Measurements from ENCODE around the gene FILIP1. TPM values are rescaled to one million over a fixed set of nuclear protein-coding genes. Genes with fewer than 3 reads are reported as not detected.

The FILIP1 gene
- total RNA-seq, 1 donor from 2014 or later = not detected

GRCh38 chr6:75488033-75488432 is 5.6 kb downstream of the FILIP1 start:
- peaks cover 53% of the 10 kb centered on the region for H3K27me3 Mint-ChIP-seq (ENCODE audit: insufficient read depth)

DNA sequence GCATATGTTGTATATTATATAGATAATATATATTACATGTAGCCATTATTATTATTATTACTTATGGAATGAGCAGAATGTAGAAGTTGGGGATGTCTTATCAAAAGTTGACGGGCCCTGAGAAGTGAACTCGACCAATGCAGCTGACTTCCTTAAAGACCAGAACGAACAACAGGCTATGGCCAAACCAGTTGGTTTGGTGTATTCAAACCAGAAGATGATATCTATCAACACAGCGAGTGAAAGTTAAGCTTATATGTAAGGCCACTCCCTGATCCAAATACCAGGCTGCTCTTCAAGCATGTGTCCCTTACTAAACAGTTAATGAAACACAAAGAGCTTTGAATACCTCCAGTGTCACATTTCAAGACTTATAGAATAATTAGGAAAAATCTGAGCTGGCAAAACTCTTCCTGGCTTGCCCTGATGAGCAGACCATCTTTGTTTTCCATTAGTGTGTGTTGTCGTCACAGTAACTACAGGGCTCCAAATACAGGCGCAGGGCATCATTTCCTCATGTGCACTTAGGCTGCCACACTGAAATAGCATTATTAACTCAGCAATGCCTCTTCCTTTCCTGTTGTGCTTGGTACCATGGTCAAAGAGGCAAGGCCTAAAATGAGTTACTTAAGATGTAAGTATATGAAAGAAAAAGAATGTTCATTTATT is 6.6 kb downstream of the FILIP1 start:
- Mint-ChIP-seq H3K27me3 (ENCODE audit: insufficient read depth) (peaks cover 47% of the 10 kb centered on the region), H3K4me3 (no peak overlapping the region), H3K4me1 (ENCODE audit: low read depth) (no peaks in the 10 kb centered on the region), H3K36me3 (ENCODE audit: low read depth) (no peaks in the 10 kb centered on the region), H3K9me3 (no peaks in the 10 kb centered on the region), H3K27ac (no peak overlapping the region)
- no peak for DNase-seq (ENCODE audit: low spot score)
- intact Hi-C loops (cut with micrococcal nuclease) = no loop called here

More at GRCh38 chr6:75488033-75488432, 5.6 kb downstream of the FILIP1 start:
- intact Hi-C loops (cut with micrococcal nuclease) = no loop called here
- Mint-ChIP-seq H3K4me1 (ENCODE audit: low read depth) (peaks cover 6% of the 10 kb centered on the region), H3K27ac (no peak overlapping the region), H3K4me3 (no peak overlapping the region), H3K9me3 (no peaks in the 10 kb centered on the region), H3K36me3 (ENCODE audit: low read depth) (no peaks in the 10 kb centered on the region)
- DNase-seq (ENCODE audit: low spot score) = no peak

GRCh38 chr6:75484535-75484934 is 9.1 kb downstream of the FILIP1 start:
- no peak overlapping the region for H3K27ac Mint-ChIP-seq
- no peaks in the 10 kb centered on the region for H3K9me3 Mint-ChIP-seq
- no peaks in the 10 kb centered on the region for H3K36me3 Mint-ChIP-seq (ENCODE audit: low read depth)
- no peak overlapping the region for H3K4me3 Mint-ChIP-seq
- peaks cover 35% of the 10 kb centered on the region for H3K27me3 Mint-ChIP-seq (ENCODE audit: insufficient read depth)
- intact Hi-C loops (cut with micrococcal nuclease) = no loop called here
- no peaks in the 10 kb centered on the region for H3K4me1 Mint-ChIP-seq (ENCODE audit: low read depth)
- no peak for DNase-seq (ENCODE audit: low spot score)

GRCh38 chr6:75483136-75483952 is 10.3 kb downstream of the FILIP1 start:
- no peaks in the 10 kb centered on the region for H3K36me3 Mint-ChIP-seq (ENCODE audit: low read depth)
- peaks cover 26% of the 10 kb centered on the region for H3K27me3 Mint-ChIP-seq (ENCODE audit: insufficient read depth)
- no peak for DNase-seq (ENCODE audit: low spot score)
- H3K27ac Mint-ChIP-seq = no peak overlapping the region
- intact Hi-C loops (cut with micrococcal nuclease) = no loop called here
- H3K4me3 Mint-ChIP-seq = no peak overlapping the region
- no peaks in the 10 kb centered on the region for H3K9me3 Mint-ChIP-seq
- no peaks in the 10 kb centered on the region for H3K4me1 Mint-ChIP-seq (ENCODE audit: low read depth)

DNA sequence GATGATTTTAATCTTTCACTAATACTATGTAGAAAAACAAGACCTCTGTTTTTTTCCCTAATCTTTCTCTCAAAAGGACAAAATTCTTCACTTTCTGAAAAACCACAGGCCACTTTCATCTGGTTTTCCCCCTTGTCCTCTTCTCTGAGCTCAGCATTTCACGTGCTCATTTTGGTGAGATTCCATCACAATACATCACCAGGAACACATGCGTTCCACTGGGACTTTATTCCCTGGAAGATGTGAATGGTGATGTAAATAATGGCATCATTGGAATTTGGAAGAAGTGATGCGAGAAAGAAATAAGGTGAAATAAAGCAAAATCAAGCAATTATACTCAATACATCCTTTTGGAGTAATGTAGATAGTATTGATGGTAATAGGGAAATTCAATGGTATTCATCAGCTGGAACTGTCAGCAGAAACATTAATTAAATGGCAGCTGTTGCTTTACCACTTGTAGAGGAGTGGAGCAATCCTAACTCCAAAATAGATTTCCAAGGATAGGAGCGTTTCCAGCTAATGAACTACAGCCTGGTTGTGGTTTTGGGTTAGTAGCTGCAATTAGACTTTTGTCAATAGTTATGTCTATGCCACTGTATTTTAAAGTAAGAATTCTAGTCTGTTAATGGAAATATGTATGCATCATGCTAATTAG is 11.5 kb downstream of the FILIP1 start:
- Mint-ChIP-seq H3K27me3 (ENCODE audit: insufficient read depth) (peaks cover 18% of the 10 kb centered on the region), H3K9me3 (no peaks in the 10 kb centered on the region), H3K36me3 (ENCODE audit: low read depth) (no peaks in the 10 kb centered on the region), H3K27ac (no peak overlapping the region), H3K4me1 (ENCODE audit: low read depth) (no peaks in the 10 kb centered on the region), H3K4me3 (no peak overlapping the region)
- intact Hi-C loops (cut with micrococcal nuclease) = no loop called here
- no peak for DNase-seq (ENCODE audit: low spot score)

DNA sequence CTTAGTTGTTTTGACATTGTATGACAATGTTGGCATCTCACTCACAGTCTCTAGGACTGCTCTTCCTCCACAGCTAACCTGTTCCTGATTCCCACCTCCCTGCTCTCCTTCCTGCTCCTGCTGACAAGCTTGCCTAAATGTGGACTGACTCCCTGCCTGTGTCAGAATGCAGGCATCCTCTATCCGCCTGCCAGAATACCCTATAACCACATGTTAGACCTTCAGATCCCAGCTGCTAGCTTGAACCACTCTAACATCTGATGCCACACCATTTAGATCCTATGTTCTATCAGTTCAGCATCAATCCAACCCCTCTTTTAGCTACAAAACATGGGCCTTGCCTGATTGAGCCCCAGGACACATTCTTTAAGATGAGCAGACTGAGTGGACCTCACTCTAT is 12.2 kb downstream of the FILIP1 start:
- no peak overlapping the region for H3K4me3 Mint-ChIP-seq
- DNase-seq (ENCODE audit: low spot score) = no peak
- no peak overlapping the region for H3K27ac Mint-ChIP-seq
- H3K36me3 Mint-ChIP-seq (ENCODE audit: low read depth) = no peaks in the 10 kb centered on the region
- H3K4me1 Mint-ChIP-seq (ENCODE audit: low read depth) = no peaks in the 10 kb centered on the region
- intact Hi-C loops (cut with micrococcal nuclease) = no loop called here
- H3K27me3 Mint-ChIP-seq (ENCODE audit: insufficient read depth) = peaks cover 25% of the 10 kb centered on the region
- no peaks in the 10 kb centered on the region for H3K9me3 Mint-ChIP-seq

GRCh38 chr6:75480425-75480824 is 13.2 kb downstream of the FILIP1 start:
- no peaks in the 10 kb centered on the region for H3K9me3 Mint-ChIP-seq
- peaks cover 23% of the 10 kb centered on the region for H3K27me3 Mint-ChIP-seq (ENCODE audit: insufficient read depth)
- no peak overlapping the region for H3K4me3 Mint-ChIP-seq
- intact Hi-C loops (cut with micrococcal nuclease) = no loop called here
- H3K4me1 Mint-ChIP-seq (ENCODE audit: low read depth) = no peaks in the 10 kb centered on the region
- H3K36me3 Mint-ChIP-seq (ENCODE audit: low read depth) = no peaks in the 10 kb centered on the region
- DNase-seq (ENCODE audit: low spot score) = no peak
- H3K27ac Mint-ChIP-seq = no peak overlapping the region

GRCh38 chr6:75479712-75480111 is 13.9 kb downstream of the FILIP1 start:
- Mint-ChIP-seq H3K36me3 (ENCODE audit: low read depth) (no peaks in the 10 kb centered on the region), H3K4me3 (no peak overlapping the region), H3K4me1 (ENCODE audit: low read depth) (no peaks in the 10 kb centered on the region), H3K27ac (no peak overlapping the region), H3K27me3 (ENCODE audit: insufficient read depth) (peaks cover 25% of the 10 kb centered on the region), H3K9me3 (no peaks in the 10 kb centered on the region)
- no peak for DNase-seq (ENCODE audit: low spot score)
- intact Hi-C loops (cut with micrococcal nuclease) = no loop called here

DNA sequence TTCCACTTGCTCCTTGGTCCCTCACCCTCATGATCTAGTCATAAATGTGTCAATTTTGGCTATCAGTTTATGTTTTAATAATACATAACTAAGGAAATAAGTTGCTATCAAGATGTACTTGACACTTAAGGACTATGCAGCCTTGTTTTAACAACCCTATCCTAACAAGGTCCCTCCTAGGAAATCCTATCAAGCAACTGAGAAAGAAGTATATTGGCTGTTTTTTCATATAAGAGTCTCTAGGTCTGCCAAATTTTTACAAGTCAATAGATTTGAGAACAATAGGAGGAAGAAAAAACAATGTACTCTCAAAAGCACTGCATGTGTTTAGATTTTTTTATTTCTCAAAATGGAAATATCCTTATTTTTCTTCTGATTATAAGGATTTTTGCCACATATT is 14.7 kb downstream of the FILIP1 start:
- Mint-ChIP-seq H3K4me1 (ENCODE audit: low read depth) (no peaks in the 10 kb centered on the region), H3K4me3 (no peak overlapping the region), H3K27me3 (ENCODE audit: insufficient read depth) (peaks cover 27% of the 10 kb centered on the region), H3K9me3 (no peaks in the 10 kb centered on the region), H3K27ac (no peak overlapping the region), H3K36me3 (ENCODE audit: low read depth) (no peaks in the 10 kb centered on the region)
- no peak for DNase-seq (ENCODE audit: low spot score)
- intact Hi-C loops (cut with micrococcal nuclease) = no loop called here

DNA sequence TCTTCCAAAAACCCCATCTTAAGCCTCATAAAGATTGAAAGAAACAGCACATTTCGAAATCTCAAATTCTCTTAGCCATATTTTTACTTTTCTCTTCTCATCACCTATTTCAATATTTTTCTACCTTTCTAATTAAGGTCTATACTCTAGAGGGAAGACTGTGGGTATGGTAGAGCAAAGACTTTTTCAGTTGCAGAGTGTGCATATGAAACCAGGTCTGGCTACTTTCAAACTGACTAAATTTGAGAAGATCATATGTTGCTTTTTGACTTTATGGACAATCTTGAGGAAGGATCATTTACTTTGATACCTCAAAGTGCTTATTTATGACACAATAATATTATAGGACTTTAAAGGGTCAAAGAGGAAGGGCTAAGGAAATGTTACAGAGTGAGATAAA is 20.7 kb downstream of the FILIP1 start:
- Mint-ChIP-seq H3K27me3 (ENCODE audit: insufficient read depth) (peaks cover 21% of the 10 kb centered on the region), H3K4me1 (ENCODE audit: low read depth) (no peaks in the 10 kb centered on the region), H3K36me3 (ENCODE audit: low read depth) (no peaks in the 10 kb centered on the region), H3K27ac (no peak overlapping the region), H3K4me3 (no peak overlapping the region), H3K9me3 (no peaks in the 10 kb centered on the region)
- no peak for DNase-seq (ENCODE audit: low spot score)
- intact Hi-C loops (cut with micrococcal nuclease) = no loop called here

- Mint-ChIP-seq H3K27me3 (ENCODE audit: insufficient read depth) (peaks cover 14% of the 10 kb centered on the region), H3K9me3 (no peaks in the 10 kb centered on the region), H3K4me1 (ENCODE audit: low read depth) (no peaks in the 10 kb centered on the region), H3K27ac (no peak overlapping the region), H3K4me3 (no peak overlapping the region), H3K36me3 (ENCODE audit: low read depth) (no peaks in the 10 kb centered on the region)
- no peak for DNase-seq (ENCODE audit: low spot score)
- intact Hi-C loops (cut with micrococcal nuclease) = no loop called here
Measured at GRCh38 chr6:75467966-75468365, 25.6 kb downstream of the FILIP1 start.

GRCh38 chr6:75467284-75467683 is 26.3 kb downstream of the FILIP1 start:
- H3K4me3 Mint-ChIP-seq = no peak overlapping the region
- H3K27me3 Mint-ChIP-seq (ENCODE audit: insufficient read depth) = peaks cover 14% of the 10 kb centered on the region
- no peaks in the 10 kb centered on the region for H3K4me1 Mint-ChIP-seq (ENCODE audit: low read depth)
- no peaks in the 10 kb centered on the region for H3K36me3 Mint-ChIP-seq (ENCODE audit: low read depth)
- no peaks in the 10 kb centered on the region for H3K9me3 Mint-ChIP-seq
- no peak overlapping the region for H3K27ac Mint-ChIP-seq
- intact Hi-C loops (cut with micrococcal nuclease) = no loop called here
- DNase-seq (ENCODE audit: low spot score) = no peak

GRCh38 chr6:75466636-75467035 is 27.0 kb downstream of the FILIP1 start:
- H3K36me3 Mint-ChIP-seq (ENCODE audit: low read depth) = no peaks in the 10 kb centered on the region
- no peaks in the 10 kb centered on the region for H3K4me1 Mint-ChIP-seq (ENCODE audit: low read depth)
- H3K4me3 Mint-ChIP-seq = no peak overlapping the region
- peaks cover 14% of the 10 kb centered on the region for H3K27me3 Mint-ChIP-seq (ENCODE audit: insufficient read depth)
- H3K27ac Mint-ChIP-seq = no peak overlapping the region
- intact Hi-C loops (cut with micrococcal nuclease) = no loop called here
- no peak for DNase-seq (ENCODE audit: low spot score)
- H3K9me3 Mint-ChIP-seq = no peaks in the 10 kb centered on the region

All from activated T-helper 1 cell treated with anti-CD3 and anti-CD28 coated beads, Interleukin-12 subunit alpha, Interleukin-12 subunit beta, Interleukin-2, Interleukin-4 antibody, amounts not matched to agents 30 ng/mL and 10 ng/mL and 1 ng/mL, durations not matched to agents 14 hours and 24 hours and 36 hours (primary cell).